Measurements from ENCODE around the gene AIMP1. TPM values are rescaled to one million over a fixed set of nuclear protein-coding genes. Genes with fewer than 3 reads are reported as not detected.

The AIMP1 gene
- polyA plus RNA-seq, 3 donors = 15.2 to 65.6 (median 56.1) TPM

DNA sequence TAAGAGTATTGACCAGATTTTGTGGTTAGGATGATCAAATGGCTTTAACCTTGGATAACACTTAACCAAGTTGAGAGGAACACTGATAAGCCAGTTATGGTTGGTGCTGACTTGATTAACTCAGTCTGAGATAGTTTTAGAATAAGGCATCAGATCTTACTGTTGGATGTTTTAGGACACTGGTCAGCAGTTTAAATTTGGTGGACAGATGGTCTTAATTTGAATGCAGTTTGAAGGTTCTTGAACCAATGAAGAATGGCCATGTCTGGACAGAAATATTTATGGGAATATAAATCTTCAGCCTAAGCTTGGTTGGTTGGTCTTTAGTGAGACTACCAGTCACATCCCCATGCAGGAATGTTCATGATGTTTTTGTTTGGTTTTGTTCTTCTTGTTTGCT is 54.8 kb downstream of the AIMP1 start:
- Histone ChIP-seq H3K27ac (ENCODE audit: low read depth in 1 of 2, low read length in 2 of 2) (no peak overlapping the region), H3K27me3 (ENCODE audit: control insufficient read depth in 2 of 2, insufficient read depth in 2 of 2, low read length in 2 of 2) (no peaks in the 10 kb centered on the region), H3K79me2 (ENCODE audit: insufficient read depth, low read length) (no peaks in the 10 kb centered on the region), H3K36me3 (replicated peaks in 1 of 2; ENCODE audit: control insufficient read depth in 1 of 2, insufficient read depth in 2 of 2, low read length in 2 of 2) (no peaks in the 10 kb centered on the region), H3K9me3 (replicated peaks in 1 of 2; ENCODE audit: control insufficient read depth in 1 of 2, insufficient read depth in 1 of 2, low read length in 2 of 2) (no peaks in the 10 kb centered on the region), H4K20me1 (ENCODE audit: insufficient read depth, low read length) (no peaks in the 10 kb centered on the region), H3K4me3 (replicated peaks in 1 of 3; ENCODE audit: low read depth in 2 of 3, low read length in 3 of 3) (no peak overlapping the region), H3K4me1 (ENCODE audit: control insufficient read depth in 1 of 2, insufficient read depth in 2 of 2, low read length in 2 of 2) (no peaks in the 10 kb centered on the region), H3K9ac (ENCODE audit: insufficient read depth, low read length, poor library complexity, severe bottlenecking) (no peak overlapping the region), H3K4me2 (replicated peaks; ENCODE audit: extremely low read depth, low read length, poor library complexity, severe bottlenecking) (no peak overlapping the region), H2AFZ (ENCODE audit: insufficient read depth, low read depth, low read length, poor library complexity, severe bottlenecking) (no peak overlapping the region)
- TF ChIP-seq, protein P1, sequence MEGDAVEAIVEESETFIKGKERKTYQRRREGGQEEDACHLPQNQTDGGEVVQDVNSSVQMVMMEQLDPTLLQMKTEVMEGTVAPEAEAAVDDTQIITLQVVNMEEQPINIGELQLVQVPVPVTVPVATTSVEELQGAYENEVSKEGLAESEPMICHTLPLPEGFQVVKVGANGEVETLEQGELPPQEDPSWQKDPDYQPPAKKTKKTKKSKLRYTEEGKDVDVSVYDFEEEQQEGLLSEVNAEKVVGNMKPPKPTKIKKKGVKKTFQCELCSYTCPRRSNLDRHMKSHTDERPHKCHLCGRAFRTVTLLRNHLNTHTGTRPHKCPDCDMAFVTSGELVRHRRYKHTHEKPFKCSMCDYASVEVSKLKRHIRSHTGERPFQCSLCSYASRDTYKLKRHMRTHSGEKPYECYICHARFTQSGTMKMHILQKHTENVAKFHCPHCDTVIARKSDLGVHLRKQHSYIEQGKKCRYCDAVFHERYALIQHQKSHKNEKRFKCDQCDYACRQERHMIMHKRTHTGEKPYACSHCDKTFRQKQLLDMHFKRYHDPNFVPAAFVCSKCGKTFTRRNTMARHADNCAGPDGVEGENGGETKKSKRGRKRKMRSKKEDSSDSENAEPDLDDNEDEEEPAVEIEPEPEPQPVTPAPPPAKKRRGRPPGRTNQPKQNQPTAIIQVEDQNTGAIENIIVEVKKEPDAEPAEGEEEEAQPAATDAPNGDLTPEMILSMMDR (IDR thresholded peaks at IDR 0.05) = no peak
- intact Hi-C loops (cut with micrococcal nuclease) = loop anchor here in 1 of 2 donors (10.0 kb wide), 1 partner anchor 454 kb away; no protein-coding TSS in a partner anchor
- no peak overlapping the region for H3K4me3 Mint-ChIP-seq
- peaks cover 1 to 2% (median 2%) of the 10 kb centered on the region in 3 donors for H3K27me3 Mint-ChIP-seq (ENCODE audit: low read depth in 3 of 3)
- H3K27ac Mint-ChIP-seq = no peak overlapping the region
- no peaks in the 10 kb centered on the region for H3K9me3 Mint-ChIP-seq
- DNase-seq = no peak
- no peaks in the 10 kb centered on the region for H3K36me3 Mint-ChIP-seq
- peaks cover 10% of the 10 kb centered on the region for H3K4me1 Mint-ChIP-seq

- no peaks in the 10 kb centered on the region for H3K9me3 Mint-ChIP-seq
- H3K27me3 ChIP-seq (ENCODE audit: control insufficient read depth in 2 of 2, insufficient read depth in 2 of 2, low read length in 2 of 2) = no peaks in the 10 kb centered on the region
- no peaks in the 10 kb centered on the region for H3K36me3 ChIP-seq (replicated peaks in 1 of 2; ENCODE audit: control insufficient read depth in 1 of 2, insufficient read depth in 2 of 2, low read length in 2 of 2)
- WGBS (ENCODE audit: insufficient coverage) = no CpG with 5 or more reads among the region's 3 CpGs
- no peaks in the 10 kb centered on the region for H3K79me2 ChIP-seq (ENCODE audit: insufficient read depth, low read length)
- peaks cover 9% of the 10 kb centered on the region for H3K4me1 Mint-ChIP-seq
- H3K4me2 ChIP-seq (replicated peaks; ENCODE audit: extremely low read depth, low read length, poor library complexity, severe bottlenecking) = no peak overlapping the region
- TF ChIP-seq, protein P1 (IDR thresholded peaks at IDR 0.05) = no peak
- H3K36me3 Mint-ChIP-seq = no peaks in the 10 kb centered on the region
- H3K9ac ChIP-seq (ENCODE audit: insufficient read depth, low read length, poor library complexity, severe bottlenecking) = no peak overlapping the region
- intact Hi-C loops (cut with micrococcal nuclease) = loop anchor here in 1 of 2 donors (10.0 kb wide), 1 partner anchor 452 kb away; no protein-coding TSS in a partner anchor
- no peak overlapping the region for H3K4me3 ChIP-seq (replicated peaks in 1 of 3; ENCODE audit: low read depth in 2 of 3, low read length in 3 of 3)
- no peak overlapping the region for H3K4me3 Mint-ChIP-seq
- no peaks in the 10 kb centered on the region for H3K9me3 ChIP-seq (replicated peaks in 1 of 2; ENCODE audit: control insufficient read depth in 1 of 2, insufficient read depth in 1 of 2, low read length in 2 of 2)
- DNase-seq = no peak
- H3K27ac Mint-ChIP-seq = no peak overlapping the region
- no peak overlapping the region for H3K27ac ChIP-seq (ENCODE audit: low read depth in 1 of 2, low read length in 2 of 2)
- H2AFZ ChIP-seq (ENCODE audit: insufficient read depth, low read depth, low read length, poor library complexity, severe bottlenecking) = no peak overlapping the region
- H3K27me3 Mint-ChIP-seq (ENCODE audit: low read depth in 3 of 3) = peaks cover 1 to 2% (median 2%) of the 10 kb centered on the region in 3 donors
- no peaks in the 10 kb centered on the region for H3K4me1 ChIP-seq (ENCODE audit: control insufficient read depth in 1 of 2, insufficient read depth in 2 of 2, low read length in 2 of 2)
- no peaks in the 10 kb centered on the region for H4K20me1 ChIP-seq (ENCODE audit: insufficient read depth, low read length)
Measured at GRCh38 chr4:106373026-106373425, 56.7 kb downstream of the AIMP1 start.

All from CD14-positive monocyte (primary cell).